HepG2 (cell line): ENCODE results near the gene CCL24. TPM values are rescaled to one million over a fixed set of nuclear protein-coding genes. Genes with fewer than 3 reads are reported as not detected.

Source experiments
- ATAC-seq: fragments of 200-7000 bp; cut with Tn5 transposase; 3 replicates; pipeline ENCODE4 v1.9.1; 2020; ENCODE audit warnings: mild to moderate bottlenecking, moderate library complexity
- BruUV-seq: library from RNA; stranded (reverse); fragments of 400-500 nt; replicated peaks from 2 replicates; lab custom pipeline; 2021; lab: Mats Ljungman, UMichigan
- CTCF ChIA-PET: fragments of 300-600 bp; formaldehyde crosslinking; extraction: SDS; loops from one replicate; lab custom pipeline; 2021; ENCODE audit warnings: low total read pairs, inconsistent platforms, low intra/inter-chr PET ratio; lab: Yijun Ruan, JAX
- POLR2A ChIA-PET: fragments of 350-600 bp; sonication (Branson Sonifier 250); formaldehyde crosslinking; loops from one replicate; lab custom pipeline; 2020; ENCODE audit warnings: antibody characterized with exemption, inconsistent platforms; lab: Yijun Ruan, JAX
- DNase-seq: peaks from one replicate; pipeline ENCODE4 v3.0.0-alpha.2; 2015; ENCODE audit warnings: low spot score
- FAIRE-seq: peaks from 3 replicates; lab custom pipeline; 2011; peaks lifted over from hg19 to GRCh38; lab: Jason Lieb, UNC
- H2AFZ ChIP-seq: one replicate; pipeline ENCODE4 v1.6.1; 2011; ENCODE audit warnings: low read length, inconsistent platforms
- H3K27ac ChIP-seq: fragments of 300-600 bp; 3 replicates; pipeline ENCODE4 v1.8.0; 2011; ENCODE audit warnings: mixed run types, mild to moderate bottlenecking, mixed read lengths, low read length, inconsistent platforms; ENCODE audit not compliant: insufficient read depth; ENCODE audit errors: extremely low read length
- H3K27me3 ChIP-seq, 2 experiments: fragments of 200-600 bp in 1 of 2; 2 replicates in 1 of 2; 3 replicates in 1 of 2; pipeline versions ENCODE4 v1.6.0 to v1.8.0; 2011; ENCODE audit warnings: low read length in 2 of 2, mild to moderate bottlenecking in 2 of 2, moderate library complexity in 2 of 2, inconsistent platforms in 1 of 2; ENCODE audit not compliant: insufficient read depth in 2 of 2, control insufficient read depth in 1 of 2
- H3K36me3 ChIP-seq, 2 experiments: fragments of 200-600 bp in 1 of 2; replicated peaks in 1 of 2; 2 replicates in 1 of 2; 3 replicates in 1 of 2; pipeline versions ENCODE4 v1.5.1 to v1.8.0; 2011; ENCODE audit warnings: low read length in 2 of 2, inconsistent platforms in 1 of 2; ENCODE audit not compliant: insufficient read depth in 2 of 2, control insufficient read depth in 1 of 2
- H3K4me1 ChIP-seq: 2 replicates; pipeline ENCODE4 v1.5.1; 2012; ENCODE audit warnings: low read length, inconsistent platforms; ENCODE audit not compliant: insufficient read depth
- H3K4me2 ChIP-seq: 2 replicates; pipeline ENCODE4 v1.6.0; 2011; ENCODE audit warnings: low read depth, low read length, inconsistent platforms
- H3K4me3 ChIP-seq, 3 experiments: fragments of 200-600 bp in 1 of 3; sonication (generic), shearing (Covaris generic) in 1 of 3; replicated peaks in 1 of 3; 2 replicates each; pipeline ENCODE4 v1.5.1; 2011 to 2016; ENCODE audit warnings: low read length in 3 of 3, inconsistent platforms in 2 of 3, low read depth in 2 of 3, mild to moderate bottlenecking in 2 of 3, control low read depth in 1 of 3, mixed read lengths in 1 of 3; ENCODE audit not compliant: insufficient read depth in 1 of 3
- H3K79me2 ChIP-seq: one replicate; pipeline ENCODE4 v1.6.1; 2011; ENCODE audit warnings: low read length, inconsistent platforms; ENCODE audit not compliant: insufficient read depth
- H3K9ac ChIP-seq: 2 replicates; pipeline ENCODE4 v1.6.0; 2011; ENCODE audit warnings: mild to moderate bottlenecking, low read depth, low read length, inconsistent platforms; ENCODE audit not compliant: insufficient read depth
- H3K9me3 ChIP-seq: 2 replicates; pipeline ENCODE4 v1.5.1; 2012; ENCODE audit warnings: mild to moderate bottlenecking, low read length
- H4K20me1 ChIP-seq: 2 replicates; pipeline ENCODE4 v1.6.0; 2011; ENCODE audit warnings: inconsistent platforms, mild to moderate bottlenecking, low read length, moderate library complexity; ENCODE audit not compliant: insufficient read depth
- HDAC2 ChIP-seq: sonication (generic); formaldehyde crosslinking; IDR thresholded peaks from 2 replicates; pipeline ENCODE4 v1.4.0; 2020; ENCODE audit warnings: missing genetic modification reagents
- RBM22 ChIP-seq: fragments of 200-400 bp; formaldehyde crosslinking; optimal IDR thresholded peaks from 2 replicates; pipeline ENCODE3; 2017; ENCODE audit warnings: mild to moderate bottlenecking, low read length, moderate library complexity
- SOX13 ChIP-seq, 3 experiments: fragments of 450-650 bp in 1 of 3; sonication (generic) in 1 of 3; formaldehyde crosslinking in 1 of 3; IDR thresholded peaks in 2 of 3; conservative IDR thresholded peaks in 1 of 3; 2 replicates each; pipeline versions ENCODE4 v1.5.0 to v1.6.1; 2016 to 2020; ENCODE audit warnings: antibody characterized with exemption in 1 of 3, mild to moderate bottlenecking in 1 of 3, missing compliant biosample characterization in 1 of 3, missing genetic modification reagents in 1 of 3, moderate library complexity in 1 of 3
- ZNF431 ChIP-seq: sonication (generic); formaldehyde crosslinking; IDR thresholded peaks from 2 replicates; pipeline ENCODE4 v1.9.0; 2022; ENCODE audit warnings: missing genetic modification reagents, low read depth, mild to moderate bottlenecking, borderline replicate concordance
- ZNF644 ChIP-seq: IDR thresholded peaks from 2 replicates; pipeline ENCODE4 v1.6.1; 2016; ENCODE audit warnings: low read depth
- ZNF746 ChIP-seq: sonication (generic); formaldehyde crosslinking; IDR thresholded peaks from 2 replicates; pipeline ENCODE4 v1.8.0; 2022; ENCODE audit warnings: mild to moderate bottlenecking, missing genetic modification reagents
- WGBS: methylation state at CpG from one replicate; pipeline ENCODE4 v1.1.6; 2017; ENCODE audit warnings: low lambda C conversion rate; 5-methylcytosine and 5-hydroxymethylcytosine counted together
- in situ Hi-C: cut with HindIII; loops from 2 replicates; pipeline ENCODE4 v1.10.0; 2017; ENCODE audit warnings: low pct_unique_long_range_greater_than_20kb; ENCODE audit not compliant: extremely low pct_ligation_motif_present
- intact Hi-C: fragments of 100-400 bp; cut with micrococcal nuclease; formaldehyde crosslinking; loops from one replicate; pipeline ENCODE4 v1.10.0; 2022; ENCODE audit not compliant: unreplicated experiment
- polyA plus RNA-seq, 8 experiments: library from polyadenylated mRNA; depleted of rRNA in 3 of 8; stranded (reverse) in 7 of 8; unstranded in 1 of 8; fragments of >200 nt; fragmentation: Illumina TruSeq in 4 of 8; extraction: Trizol in 4 of 8; gene quantifications; 2 replicates each; pipeline versions ENCODE4 v1.2.1 to v1.2.3, GENCODE V29; 2011 to 2016; ENCODE audit warnings: low read depth in 4 of 8, missing spikeins in 1 of 8, mixed read lengths in 1 of 8; ENCODE audit not compliant: insufficient read depth in 1 of 8
- total RNA-seq, 5 experiments: library from RNA; depleted of rRNA; stranded (reverse); fragments of >200 nt; fragmentation: Illumina TruSeq; extraction: Trizol; gene quantifications; 2 replicates each; pipeline ENCODE4 v1.2.3, GENCODE V29; 2016; ENCODE audit warnings: low read depth in 1 of 5
- TF ChIP-seq, protein P1 (sequence below): sonication (generic); formaldehyde crosslinking; conservative IDR thresholded peaks from 2 replicates; pipeline ENCODE4 v1.8.0; 2022; ENCODE audit warnings: mild to moderate bottlenecking, moderate library complexity, missing genetic modification reagents
- TF ChIP-seq, protein P2 (sequence below): IDR thresholded peaks from 2 replicates; pipeline ENCODE4 v1.6.1; 2016; ENCODE audit warnings: low read depth, missing genetic modification reagents, missing compliant biosample characterization

Gene CCL24
- total and polyA plus RNA-seq, 2 of the 13 experiments (the other 11 are each of a cell fraction or from before 2014, with no cell fraction given) = not detected

DNA sequence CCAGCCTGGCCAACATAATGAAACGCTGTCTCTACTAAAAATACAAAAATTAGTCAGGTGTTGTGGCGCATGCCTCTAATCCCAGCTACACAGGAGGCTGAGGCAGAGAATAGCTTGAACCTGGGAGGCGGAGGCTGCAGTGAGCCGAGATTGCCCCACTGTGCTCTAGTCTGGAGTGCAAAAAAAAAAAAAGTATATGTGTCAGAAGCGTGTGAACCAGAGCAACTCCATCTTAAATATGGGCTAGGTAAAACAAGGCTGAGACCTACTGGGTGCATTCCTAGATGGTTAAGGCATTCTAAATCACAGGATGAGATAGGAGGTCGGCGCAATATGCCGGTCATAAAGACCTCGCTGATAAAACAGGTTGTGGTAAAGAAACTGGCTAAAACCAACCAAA lies 6.2 kb downstream of the CCL24 start:
- TF ChIP-seq RBM22 = no peak
- TF ChIP-seq, protein P1, sequence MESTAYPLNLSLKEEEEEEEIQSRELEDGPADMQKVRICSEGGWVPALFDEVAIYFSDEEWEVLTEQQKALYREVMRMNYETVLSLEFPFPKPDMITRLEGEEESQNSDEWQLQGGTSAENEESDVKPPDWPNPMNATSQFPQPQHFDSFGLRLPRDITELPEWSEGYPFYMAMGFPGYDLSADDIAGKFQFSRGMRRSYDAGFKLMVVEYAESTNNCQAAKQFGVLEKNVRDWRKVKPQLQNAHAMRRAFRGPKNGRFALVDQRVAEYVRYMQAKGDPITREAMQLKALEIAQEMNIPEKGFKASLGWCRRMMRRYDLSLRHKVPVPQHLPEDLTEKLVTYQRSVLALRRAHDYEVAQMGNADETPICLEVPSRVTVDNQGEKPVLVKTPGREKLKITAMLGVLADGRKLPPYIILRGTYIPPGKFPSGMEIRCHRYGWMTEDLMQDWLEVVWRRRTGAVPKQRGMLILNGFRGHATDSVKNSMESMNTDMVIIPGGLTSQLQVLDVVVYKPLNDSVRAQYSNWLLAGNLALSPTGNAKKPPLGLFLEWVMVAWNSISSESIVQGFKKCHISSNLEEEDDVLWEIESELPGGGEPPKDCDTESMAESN (CRISPR knock-in tag) = no peak
- TF ChIP-seq ZNF644 = no peak
- TF ChIP-seq, protein P2, sequence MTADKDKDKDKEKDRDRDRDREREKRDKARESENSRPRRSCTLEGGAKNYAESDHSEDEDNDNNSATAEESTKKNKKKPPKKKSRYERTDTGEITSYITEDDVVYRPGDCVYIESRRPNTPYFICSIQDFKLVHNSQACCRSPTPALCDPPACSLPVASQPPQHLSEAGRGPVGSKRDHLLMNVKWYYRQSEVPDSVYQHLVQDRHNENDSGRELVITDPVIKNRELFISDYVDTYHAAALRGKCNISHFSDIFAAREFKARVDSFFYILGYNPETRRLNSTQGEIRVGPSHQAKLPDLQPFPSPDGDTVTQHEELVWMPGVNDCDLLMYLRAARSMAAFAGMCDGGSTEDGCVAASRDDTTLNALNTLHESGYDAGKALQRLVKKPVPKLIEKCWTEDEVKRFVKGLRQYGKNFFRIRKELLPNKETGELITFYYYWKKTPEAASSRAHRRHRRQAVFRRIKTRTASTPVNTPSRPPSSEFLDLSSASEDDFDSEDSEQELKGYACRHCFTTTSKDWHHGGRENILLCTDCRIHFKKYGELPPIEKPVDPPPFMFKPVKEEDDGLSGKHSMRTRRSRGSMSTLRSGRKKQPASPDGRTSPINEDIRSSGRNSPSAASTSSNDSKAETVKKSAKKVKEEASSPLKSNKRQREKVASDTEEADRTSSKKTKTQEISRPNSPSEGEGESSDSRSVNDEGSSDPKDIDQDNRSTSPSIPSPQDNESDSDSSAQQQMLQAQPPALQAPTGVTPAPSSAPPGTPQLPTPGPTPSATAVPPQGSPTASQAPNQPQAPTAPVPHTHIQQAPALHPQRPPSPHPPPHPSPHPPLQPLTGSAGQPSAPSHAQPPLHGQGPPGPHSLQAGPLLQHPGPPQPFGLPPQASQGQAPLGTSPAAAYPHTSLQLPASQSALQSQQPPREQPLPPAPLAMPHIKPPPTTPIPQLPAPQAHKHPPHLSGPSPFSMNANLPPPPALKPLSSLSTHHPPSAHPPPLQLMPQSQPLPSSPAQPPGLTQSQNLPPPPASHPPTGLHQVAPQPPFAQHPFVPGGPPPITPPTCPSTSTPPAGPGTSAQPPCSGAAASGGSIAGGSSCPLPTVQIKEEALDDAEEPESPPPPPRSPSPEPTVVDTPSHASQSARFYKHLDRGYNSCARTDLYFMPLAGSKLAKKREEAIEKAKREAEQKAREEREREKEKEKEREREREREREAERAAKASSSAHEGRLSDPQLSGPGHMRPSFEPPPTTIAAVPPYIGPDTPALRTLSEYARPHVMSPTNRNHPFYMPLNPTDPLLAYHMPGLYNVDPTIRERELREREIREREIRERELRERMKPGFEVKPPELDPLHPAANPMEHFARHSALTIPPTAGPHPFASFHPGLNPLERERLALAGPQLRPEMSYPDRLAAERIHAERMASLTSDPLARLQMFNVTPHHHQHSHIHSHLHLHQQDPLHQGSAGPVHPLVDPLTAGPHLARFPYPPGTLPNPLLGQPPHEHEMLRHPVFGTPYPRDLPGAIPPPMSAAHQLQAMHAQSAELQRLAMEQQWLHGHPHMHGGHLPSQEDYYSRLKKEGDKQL (CRISPR knock-in tag) = no peak
- no peak for TF ChIP-seq SOX13 (IDR thresholded peaks at IDR 0.05)
- no peak for TF ChIP-seq SOX13 (CRISPR knock-in tag; conservative IDR thresholded peaks at IDR 0.05 in 1 of 2, IDR thresholded peaks at IDR 0.05 in 1 of 2)
- no peak for TF ChIP-seq ZNF746
- no peak for TF ChIP-seq HDAC2 (CRISPR knock-in tag)
- TF ChIP-seq ZNF431 (CRISPR knock-in tag) = no peak
- TF ChIP-seq, all 625 proteins: peak for 0
- intact Hi-C loops (no loop called here), in situ Hi-C loops (no loop called here)
- FAIRE-seq (no peak), DNase-seq (no peak), ATAC-seq (no peak)
- H3K9me3 ChIP-seq = peaks cover 22% of the 10 kb centered on the region
- H2AFZ ChIP-seq = no peak overlapping the region
- no peaks in the 10 kb centered on the region for H3K36me3 ChIP-seq
- no peak overlapping the region for H3K9ac ChIP-seq
- whole genome bisulfite sequencing = 49% methylated on average over 8 of the region's 9 CpGs
- no peaks in the 10 kb centered on the region for H3K4me1 ChIP-seq
- ChIA-PET CTCF (no interaction called here), POLR2A (no interaction called here)
- no peak overlapping the region for H3K27ac ChIP-seq
- H3K79me2 ChIP-seq = no peaks in the 10 kb centered on the region
- no peak overlapping the region for H3K4me3 ChIP-seq
- no peaks in the 10 kb centered on the region; a peak in 2 of 5 replicates for H3K27me3 ChIP-seq
- H3K4me2 ChIP-seq = no peak overlapping the region
- no TSS peak for BruUV-seq
- no peaks in the 10 kb centered on the region for H4K20me1 ChIP-seq
